GM19372 (cell line): ENCODE measurements around the gene ITPRIPL2.
A peak's percentile ranks its signal among the peaks of the same experiment; 100 is the strongest.

Experiments used
- ATAC-seq: cut with Tn5 transposase; IDR thresholded peaks from one replicate; pipeline ENCODE4 v1.9.1; 2021; ENCODE audit warnings: mild to moderate bottlenecking, low read depth, moderate library complexity; ENCODE audit not compliant: unreplicated experiment

The ITPRIPL2 gene

GRCh38 chr16:19116711-19117449, 3.1 kb downstream of the ITPRIPL2 start:
- ATAC-seq: no peak

GRCh38 chr16:19118938-19119431, 5.2 kb downstream of the ITPRIPL2 start:
- ATAC-seq: no peak

DNA sequence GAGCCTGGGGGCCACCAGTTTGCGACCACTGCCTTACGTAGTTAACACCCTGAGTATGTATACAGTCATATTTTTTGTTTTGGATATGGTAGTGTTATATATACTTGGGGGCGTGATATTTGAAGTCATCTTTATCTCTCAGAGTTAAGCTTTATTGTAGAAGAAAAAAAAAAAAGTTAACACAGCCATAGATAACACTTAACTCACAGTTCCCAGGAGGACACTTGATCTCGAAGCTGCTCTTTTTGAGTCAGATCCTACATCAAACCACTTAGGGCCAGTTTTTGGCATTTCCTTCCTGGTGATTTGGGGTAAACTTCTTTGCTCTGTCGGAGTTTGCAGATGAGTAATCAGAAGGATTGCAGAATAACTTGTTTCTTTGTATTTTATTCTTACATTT, 5.8 kb downstream of the ITPRIPL2 start:
- no peak for ATAC-seq

GRCh38 chr16:19123535-19124178, 9.9 kb downstream of the ITPRIPL2 start:
- no peak for ATAC-seq

GRCh38 chr16:19126300-19126699, 12.5 kb downstream of the ITPRIPL2 start:
- no peak for ATAC-seq

DNA sequence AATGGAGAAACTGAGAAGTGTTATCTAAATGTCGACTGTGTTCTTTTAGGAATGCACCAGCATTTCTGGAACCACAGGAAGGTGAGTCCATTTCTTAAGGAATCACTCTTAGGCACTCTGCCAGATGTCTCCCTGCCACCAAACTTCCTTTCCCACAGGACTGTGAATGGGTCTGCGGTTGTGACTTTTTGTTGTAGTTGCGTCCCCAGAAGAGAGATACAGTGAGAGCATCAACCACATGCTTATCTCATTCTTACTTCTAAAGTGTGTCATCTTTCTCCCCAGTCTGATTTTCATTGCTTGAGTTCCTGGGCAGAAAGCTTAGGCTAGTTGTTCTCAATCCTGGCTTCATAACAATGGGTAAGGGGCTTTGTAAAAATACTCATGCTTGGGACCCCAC, 13.4 kb downstream of the ITPRIPL2 start:
- no peak for ATAC-seq

GRCh38 chr16:19127674-19128131, 13.9 kb downstream of the ITPRIPL2 start:
- peak; percentile 55 for ATAC-seq

DNA sequence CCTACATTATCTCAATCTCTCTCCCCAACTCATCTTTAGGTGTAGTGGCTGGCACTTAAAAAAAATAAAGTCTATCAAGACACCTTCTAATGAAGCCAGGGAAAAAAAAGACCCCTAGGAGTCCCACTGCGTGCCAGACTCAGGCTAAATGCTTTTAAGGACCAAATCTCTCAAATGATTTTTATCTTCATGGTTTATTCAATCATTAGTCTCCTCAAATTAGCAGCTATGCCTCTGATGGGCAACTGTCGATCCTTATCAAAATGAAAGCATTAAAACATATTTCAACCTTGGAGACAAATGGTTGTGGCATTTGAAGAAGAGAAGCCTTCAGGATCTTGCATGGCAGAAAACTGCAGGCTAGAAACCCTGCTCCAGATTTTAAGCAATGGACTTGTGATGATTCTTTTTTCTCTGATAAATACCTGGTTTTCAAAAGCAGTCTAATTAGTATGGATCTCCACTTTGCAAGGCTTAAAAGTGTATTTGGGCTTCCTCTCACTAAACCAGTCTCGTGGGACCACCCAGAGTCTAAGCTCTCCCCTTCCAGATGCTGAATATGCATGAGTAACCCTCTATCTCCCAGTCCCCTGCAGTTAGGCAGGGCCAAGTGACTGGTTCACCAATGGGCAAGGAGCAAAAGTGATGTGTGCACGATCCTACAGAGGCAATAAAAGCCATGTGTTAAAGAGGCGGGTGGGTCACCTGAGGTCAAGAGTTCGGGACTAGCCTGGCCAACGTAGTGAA, 14.9 kb downstream of the ITPRIPL2 start:
- no peak for ATAC-seq

DNA sequence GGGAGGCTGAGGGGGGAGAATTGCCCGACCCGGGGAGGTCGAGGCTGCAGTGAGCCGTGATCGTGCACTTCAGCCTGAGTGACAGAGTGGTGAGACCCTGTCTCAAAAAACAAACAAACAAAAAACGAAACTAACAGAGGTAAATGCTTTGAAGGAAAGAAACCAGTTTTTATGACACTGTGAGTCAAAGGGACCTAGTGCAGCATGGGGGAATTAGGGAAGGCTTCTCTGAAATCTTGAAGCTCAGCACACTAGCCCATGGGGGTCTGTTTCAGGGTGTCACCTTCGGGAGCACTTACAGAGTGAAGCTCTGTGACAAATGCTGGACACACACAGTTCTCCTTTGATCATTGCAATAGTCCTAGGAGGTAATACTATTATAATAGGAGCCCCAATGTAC, 16.6 kb downstream of the ITPRIPL2 start:
- ATAC-seq: no peak

DNA sequence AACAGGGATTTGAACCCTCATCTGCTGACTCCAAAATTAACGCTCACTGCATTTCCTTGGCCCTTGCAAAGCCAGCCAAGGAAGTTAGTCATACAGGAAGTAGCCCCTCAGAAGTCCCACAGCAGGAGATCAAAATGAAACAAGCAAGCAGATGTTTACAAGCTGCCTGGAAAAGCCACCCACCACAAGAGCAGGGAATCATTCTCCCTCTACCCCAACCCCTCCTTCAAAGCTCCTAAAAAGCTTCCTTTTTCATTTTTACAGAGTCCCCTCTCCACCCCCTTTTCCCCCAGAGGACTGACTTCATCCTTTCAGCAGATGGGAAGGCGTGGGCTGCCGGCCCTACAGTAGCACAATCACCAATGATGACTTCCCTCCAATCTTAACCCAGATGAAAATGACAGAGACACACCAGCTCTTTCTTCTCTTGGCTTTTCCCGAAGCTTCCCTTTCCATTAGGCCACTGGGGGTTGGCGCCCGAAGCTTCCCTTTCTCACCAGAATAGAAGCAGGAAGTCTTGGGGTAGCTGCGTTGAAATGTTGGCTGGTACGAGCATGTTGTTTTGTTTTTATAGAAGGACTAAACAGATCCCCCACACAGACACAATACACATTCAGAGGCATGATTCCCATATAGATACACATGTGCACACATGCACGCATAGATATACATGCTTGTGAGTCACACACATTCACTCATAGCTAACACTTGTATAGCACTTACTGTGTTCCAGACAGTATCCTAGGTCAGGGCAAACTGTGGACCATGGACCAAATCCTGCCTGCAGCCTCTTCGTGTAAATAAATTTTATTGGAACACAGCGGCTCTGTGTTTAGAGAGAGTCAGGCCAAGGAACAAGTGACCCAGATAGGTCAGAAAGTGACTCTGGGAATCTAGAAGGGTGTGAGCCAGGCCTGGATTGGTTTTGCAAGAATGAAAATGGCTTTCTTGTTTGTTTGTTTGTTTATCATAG, 17.4 kb downstream of the ITPRIPL2 start:
- ATAC-seq: no peak

DNA sequence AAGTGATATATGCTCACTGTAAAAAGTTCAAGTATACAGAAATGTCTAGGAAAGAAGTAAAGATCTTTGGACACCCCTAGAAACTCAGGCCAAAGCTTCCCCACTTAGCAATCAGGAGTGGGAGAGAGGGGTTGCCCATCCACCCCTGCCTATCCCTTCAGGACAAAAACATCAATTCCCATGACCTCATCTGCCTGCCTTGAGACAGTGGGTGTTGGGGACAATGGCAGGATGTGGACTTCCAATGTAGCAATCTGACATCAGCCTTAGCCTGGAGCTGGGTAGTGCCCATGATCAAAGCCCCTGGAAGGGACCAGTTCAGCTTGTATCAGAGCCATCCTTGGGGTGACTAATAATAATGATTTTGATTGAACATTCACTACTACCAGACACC, 18.1 kb downstream of the ITPRIPL2 start:
- ATAC-seq: no peak

- no peak for ATAC-seq
Observed at GRCh38 chr16:19132255-19132654, 18.5 kb downstream of the ITPRIPL2 start.

DNA sequence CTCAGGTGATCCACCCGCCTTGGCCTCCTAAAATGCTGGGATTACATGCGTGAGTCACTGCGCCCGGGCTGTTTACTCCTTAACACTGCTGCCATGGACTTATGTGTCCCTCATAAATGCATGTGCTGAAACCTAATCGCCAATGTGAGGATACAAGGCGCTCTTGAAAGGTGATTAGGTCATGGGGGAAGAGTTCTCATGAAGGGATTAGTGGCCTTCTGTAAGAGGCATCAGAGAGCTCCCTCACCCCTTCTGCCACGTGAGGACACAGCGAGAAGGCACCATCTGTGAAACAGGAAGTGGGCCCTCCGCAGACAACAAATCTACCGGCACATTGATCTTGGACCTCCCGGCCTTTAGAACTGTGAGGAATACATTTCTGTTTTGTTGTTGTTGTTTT, 19.1 kb downstream of the ITPRIPL2 start:
- no peak for ATAC-seq

- ATAC-seq: no peak
Observed at GRCh38 chr16:19133600-19133999, 19.8 kb downstream of the ITPRIPL2 start.

DNA sequence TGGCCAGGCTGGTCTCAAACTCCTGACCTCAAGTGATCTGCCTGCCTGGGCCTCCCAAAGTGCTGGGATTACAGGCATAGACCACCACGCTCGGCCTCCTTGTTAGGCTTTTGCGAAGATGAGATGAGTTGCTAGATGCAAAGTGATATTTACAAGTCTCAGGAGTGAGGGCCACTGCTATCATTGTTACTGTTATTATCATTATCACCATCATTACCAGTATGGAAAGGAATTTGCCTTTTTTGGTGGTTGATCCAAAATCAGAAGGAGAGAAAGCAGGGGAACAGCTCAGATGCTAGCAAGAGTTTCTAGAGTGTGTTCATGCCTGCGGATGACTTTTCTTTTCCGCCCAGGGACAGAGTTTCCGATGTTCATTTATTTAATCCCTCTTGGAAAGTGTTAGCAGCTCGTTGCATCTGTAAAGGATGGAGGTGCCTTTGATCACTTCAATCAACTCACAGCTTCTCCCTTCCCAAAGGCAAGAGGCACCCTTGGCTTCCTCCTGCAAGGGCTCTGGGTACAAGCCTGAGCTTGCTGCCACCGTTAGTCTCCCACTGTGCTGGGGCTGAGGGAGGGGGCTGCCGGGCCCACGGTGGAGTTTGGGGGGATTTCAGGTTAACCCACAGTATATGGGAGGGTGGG, 21.6 kb downstream of the ITPRIPL2 start:
- no peak for ATAC-seq

DNA sequence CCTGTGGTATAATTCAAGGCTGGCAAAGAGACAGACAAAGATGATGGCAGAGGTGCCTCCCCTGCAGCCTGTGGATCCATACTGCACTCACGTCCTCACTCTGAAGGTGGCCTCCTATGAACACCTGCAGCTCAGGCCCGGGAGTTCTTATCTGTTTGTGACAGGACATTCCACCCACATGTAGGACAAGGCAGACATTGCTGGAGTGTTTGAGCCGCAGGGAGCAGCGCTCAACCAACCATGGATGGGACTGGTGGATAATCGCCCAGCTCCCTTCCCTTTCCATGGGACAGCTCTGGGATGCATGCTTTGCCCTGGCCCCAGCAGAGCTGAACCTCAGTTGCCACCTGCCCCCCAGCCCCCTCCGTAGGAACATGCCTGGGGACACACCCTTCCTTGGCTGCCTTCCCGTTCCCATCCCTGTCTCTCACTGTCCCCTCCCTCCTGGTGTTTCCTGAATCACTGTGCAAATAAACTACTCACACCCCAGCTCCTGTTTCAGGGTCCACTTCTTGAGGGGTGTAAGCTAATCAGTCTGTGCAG, 22.2 kb downstream of the ITPRIPL2 start:
- ATAC-seq: no peak

DNA sequence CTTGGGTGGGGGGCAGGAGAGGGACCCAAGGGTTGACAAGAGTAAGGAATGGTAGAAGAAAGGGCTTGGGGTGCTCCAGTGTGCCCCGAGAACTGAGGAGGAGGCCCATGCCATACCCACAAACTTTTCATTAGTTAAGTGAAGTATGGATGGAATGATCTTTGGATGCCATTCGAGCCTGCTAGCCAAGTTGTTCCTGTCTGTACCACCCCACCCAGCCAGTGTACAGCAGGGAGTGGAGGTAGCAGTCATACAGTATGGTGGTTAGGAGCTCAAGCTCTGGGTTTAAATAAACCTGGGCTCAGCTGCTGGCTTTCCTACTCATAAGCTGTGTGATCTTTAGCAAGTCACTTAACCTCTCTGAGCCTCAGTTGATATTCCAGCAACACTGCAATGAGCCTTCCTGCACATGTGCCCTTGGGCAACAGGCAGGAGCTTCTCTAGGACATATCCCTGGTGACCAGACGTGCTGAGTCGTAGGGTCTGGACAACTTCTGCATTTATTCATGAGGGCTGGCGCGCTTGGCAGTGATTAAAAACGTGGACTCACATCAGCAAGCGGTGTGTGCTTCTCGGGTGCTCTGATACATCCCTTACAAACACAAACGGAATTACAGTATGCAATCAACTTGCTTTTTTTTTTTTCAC, 22.9 kb downstream of the ITPRIPL2 start:
- no peak for ATAC-seq

DNA sequence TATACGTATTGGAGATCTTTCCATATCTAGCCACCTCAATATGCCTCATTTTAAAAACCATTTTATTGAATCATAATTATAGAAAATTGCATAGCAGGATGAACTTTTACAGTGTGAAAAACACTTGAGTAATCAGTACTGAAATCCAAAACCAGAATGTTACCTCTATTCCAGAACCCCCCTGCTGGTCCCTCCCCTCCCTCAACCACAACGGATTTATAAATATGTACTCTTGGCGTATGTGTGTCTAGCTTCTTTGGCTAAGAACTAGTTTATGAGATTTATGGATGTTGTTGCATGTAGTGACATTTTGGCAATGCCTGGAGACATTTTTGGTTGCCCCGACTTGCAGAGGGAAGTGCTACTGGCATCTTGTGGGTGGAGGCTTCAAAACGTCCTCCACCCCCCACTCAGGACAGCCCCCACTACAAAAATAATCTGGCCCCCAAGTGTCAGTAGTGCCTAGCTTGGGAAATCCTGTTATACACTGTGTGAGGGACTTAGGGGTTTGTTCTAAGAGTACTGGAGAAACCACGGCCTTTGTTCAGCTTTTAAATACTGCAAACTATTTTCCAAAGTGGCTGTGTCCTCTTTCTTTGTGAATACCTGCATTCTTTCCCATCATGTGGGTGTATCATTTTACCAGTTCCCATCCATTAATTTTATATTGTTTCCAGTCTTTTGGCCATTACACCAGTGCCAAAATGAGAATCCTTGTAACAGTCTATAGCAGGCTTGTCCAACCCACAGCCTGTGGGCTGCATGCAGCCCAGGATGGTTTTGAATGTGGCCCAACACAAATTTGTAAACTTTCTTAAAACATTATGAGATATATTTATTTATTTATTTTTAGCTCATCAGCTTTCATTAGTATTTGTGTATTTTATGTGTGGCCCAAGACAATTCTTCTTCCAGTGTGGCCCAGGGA, 23.7 kb downstream of the ITPRIPL2 start:
- no peak for ATAC-seq
